ENCODE data around the gene TNPO2.

The TNPO2 gene

DNA sequence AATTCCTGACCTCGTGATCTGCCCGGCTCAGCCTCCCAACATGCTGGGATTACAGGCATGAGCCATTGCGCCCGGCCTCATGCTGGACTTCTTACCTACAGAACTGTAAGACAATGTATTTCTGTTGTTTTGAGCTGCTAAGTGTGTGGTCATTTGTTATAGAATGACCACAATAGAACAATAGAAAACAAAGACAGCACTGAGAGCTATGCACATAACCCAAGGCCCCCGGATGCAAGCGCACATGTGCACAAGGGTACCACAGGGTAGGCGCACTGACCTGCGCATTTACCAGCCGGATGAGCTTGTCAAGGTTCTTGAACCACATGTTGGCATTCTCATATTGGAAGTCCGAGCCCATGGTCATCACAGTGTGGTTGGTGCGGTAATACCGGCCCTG, 62.8 kb downstream of the TNPO2 start:
- H3K4me3 ChIP-seq (ENCODE audit: low read depth, low read length): no peak overlapping the region
- H3K4me1 ChIP-seq (ENCODE audit: control insufficient read depth, insufficient read depth, low read length): no peaks in the 10 kb centered on the region
- no peak for TF ChIP-seq TRIM28 (IDR thresholded peaks at IDR 0.05; ENCODE audit: borderline replicate concordance, low read length)
- no peak for TF ChIP-seq ZBTB20 (tag by site-specific recombination; IDR thresholded peaks at IDR 0.05)
- no peak for TF ChIP-seq ZFP41 (tag by site-specific recombination; IDR thresholded peaks at IDR 0.05; ENCODE audit: borderline replicate concordance)
- TF ChIP-seq ZBTB1 (tag by site-specific recombination; IDR thresholded peaks at IDR 0.05): no peak
- TF ChIP-seq ZNF16 (tag by site-specific recombination; IDR thresholded peaks at IDR 0.05; ENCODE audit: low read depth): no peak
- ChIA-PET CTCF (interaction anchor here (0.6 to 1.0 kb wide), 2 partner anchors 11 to 276 kb away, joined by 4 read pairs; no protein-coding TSS in a partner anchor), POLR2A (no interaction called here)
- H3K27ac ChIP-seq (ENCODE audit: extremely low read depth, low read depth, low read length): no peak overlapping the region
- H3K36me3 ChIP-seq (ENCODE audit: control insufficient read depth in 2 of 2, insufficient read depth in 1 of 2, low read length in 2 of 2): peaks cover 13 to 74% of the 10 kb centered on the region in 2 experiments; a peak in 2 of 3 replicates
- H3K9me3 ChIP-seq (ENCODE audit: control insufficient read depth, insufficient read depth, low read depth, low read length): no peaks in the 10 kb centered on the region

DNA sequence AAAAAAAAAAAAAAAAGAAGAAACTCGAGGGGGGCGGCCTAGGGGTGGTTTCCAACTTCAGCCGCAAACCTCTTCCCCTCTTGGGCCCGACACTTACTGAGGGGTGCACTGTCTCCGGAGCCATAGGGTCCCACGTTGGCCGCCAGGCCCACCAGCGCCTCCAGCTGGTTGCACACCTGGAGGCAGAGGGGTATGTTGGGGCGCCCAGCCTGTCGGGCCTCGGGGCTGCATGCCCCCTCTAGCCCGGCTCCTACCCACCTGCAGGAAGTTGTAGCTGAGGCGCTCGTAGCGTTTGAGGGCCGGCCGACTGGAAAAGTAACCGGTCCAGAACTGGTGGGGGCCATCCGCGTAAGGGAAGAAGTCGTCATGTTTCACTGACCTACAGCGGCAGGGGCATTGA, 65.8 kb downstream of the TNPO2 start:
- no peaks in the 10 kb centered on the region for H3K4me1 ChIP-seq (ENCODE audit: control insufficient read depth, insufficient read depth, low read length)
- CTCF ChIA-PET: interaction anchor here (0.7 to 1.3 kb wide), 3 partner anchors 8 to 19 kb away, joined by 4 read pairs; no protein-coding TSS in a partner anchor
- H3K27ac ChIP-seq (ENCODE audit: extremely low read depth, low read depth, low read length): no peak overlapping the region
- POLR2A ChIA-PET: no interaction called here
- no peak overlapping the region for H3K4me3 ChIP-seq (ENCODE audit: low read depth, low read length)
- peaks cover 16 to 62% of the 10 kb centered on the region in 2 experiments; a peak in 2 of 3 replicates for H3K36me3 ChIP-seq (ENCODE audit: control insufficient read depth in 2 of 2, insufficient read depth in 1 of 2, low read length in 2 of 2)
- TF ChIP-seq ZFHX2 (tag by site-specific recombination; conservative IDR thresholded peaks at IDR 0.05) (no peak), GLIS2 (tag by site-specific recombination; IDR thresholded peaks at IDR 0.05) (no peak), ZXDB (tag by site-specific recombination; IDR thresholded peaks at IDR 0.05) (no peak), HOXC10 (CRISPR knock-in tag; IDR thresholded peaks at IDR 0.05) (no peak), ZFP41 (tag by site-specific recombination; IDR thresholded peaks at IDR 0.05; ENCODE audit: borderline replicate concordance) (no peak), TRIM28 (IDR thresholded peaks at IDR 0.05; ENCODE audit: borderline replicate concordance, low read length) (no peak), REPIN1 (tag by site-specific recombination; IDR thresholded peaks at IDR 0.05; ENCODE audit: low read depth) (no peak)
- TF ChIP-seq, protein P1, sequence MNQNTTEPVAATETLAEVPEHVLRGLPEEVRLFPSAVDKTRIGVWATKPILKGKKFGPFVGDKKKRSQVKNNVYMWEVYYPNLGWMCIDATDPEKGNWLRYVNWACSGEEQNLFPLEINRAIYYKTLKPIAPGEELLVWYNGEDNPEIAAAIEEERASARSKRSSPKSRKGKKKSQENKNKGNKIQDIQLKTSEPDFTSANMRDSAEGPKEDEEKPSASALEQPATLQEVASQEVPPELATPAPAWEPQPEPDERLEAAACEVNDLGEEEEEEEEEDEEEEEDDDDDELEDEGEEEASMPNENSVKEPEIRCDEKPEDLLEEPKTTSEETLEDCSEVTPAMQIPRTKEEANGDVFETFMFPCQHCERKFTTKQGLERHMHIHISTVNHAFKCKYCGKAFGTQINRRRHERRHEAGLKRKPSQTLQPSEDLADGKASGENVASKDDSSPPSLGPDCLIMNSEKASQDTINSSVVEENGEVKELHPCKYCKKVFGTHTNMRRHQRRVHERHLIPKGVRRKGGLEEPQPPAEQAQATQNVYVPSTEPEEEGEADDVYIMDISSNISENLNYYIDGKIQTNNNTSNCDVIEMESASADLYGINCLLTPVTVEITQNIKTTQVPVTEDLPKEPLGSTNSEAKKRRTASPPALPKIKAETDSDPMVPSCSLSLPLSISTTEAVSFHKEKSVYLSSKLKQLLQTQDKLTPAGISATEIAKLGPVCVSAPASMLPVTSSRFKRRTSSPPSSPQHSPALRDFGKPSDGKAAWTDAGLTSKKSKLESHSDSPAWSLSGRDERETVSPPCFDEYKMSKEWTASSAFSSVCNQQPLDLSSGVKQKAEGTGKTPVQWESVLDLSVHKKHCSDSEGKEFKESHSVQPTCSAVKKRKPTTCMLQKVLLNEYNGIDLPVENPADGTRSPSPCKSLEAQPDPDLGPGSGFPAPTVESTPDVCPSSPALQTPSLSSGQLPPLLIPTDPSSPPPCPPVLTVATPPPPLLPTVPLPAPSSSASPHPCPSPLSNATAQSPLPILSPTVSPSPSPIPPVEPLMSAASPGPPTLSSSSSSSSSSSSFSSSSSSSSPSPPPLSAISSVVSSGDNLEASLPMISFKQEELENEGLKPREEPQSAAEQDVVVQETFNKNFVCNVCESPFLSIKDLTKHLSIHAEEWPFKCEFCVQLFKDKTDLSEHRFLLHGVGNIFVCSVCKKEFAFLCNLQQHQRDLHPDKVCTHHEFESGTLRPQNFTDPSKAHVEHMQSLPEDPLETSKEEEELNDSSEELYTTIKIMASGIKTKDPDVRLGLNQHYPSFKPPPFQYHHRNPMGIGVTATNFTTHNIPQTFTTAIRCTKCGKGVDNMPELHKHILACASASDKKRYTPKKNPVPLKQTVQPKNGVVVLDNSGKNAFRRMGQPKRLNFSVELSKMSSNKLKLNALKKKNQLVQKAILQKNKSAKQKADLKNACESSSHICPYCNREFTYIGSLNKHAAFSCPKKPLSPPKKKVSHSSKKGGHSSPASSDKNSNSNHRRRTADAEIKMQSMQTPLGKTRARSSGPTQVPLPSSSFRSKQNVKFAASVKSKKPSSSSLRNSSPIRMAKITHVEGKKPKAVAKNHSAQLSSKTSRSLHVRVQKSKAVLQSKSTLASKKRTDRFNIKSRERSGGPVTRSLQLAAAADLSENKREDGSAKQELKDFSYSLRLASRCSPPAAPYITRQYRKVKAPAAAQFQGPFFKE (tag by site-specific recombination; IDR thresholded peaks at IDR 0.05; ENCODE audit: borderline replicate concordance): no peak
- H3K9me3 ChIP-seq (ENCODE audit: control insufficient read depth, insufficient read depth, low read depth, low read length): no peaks in the 10 kb centered on the region

DNA sequence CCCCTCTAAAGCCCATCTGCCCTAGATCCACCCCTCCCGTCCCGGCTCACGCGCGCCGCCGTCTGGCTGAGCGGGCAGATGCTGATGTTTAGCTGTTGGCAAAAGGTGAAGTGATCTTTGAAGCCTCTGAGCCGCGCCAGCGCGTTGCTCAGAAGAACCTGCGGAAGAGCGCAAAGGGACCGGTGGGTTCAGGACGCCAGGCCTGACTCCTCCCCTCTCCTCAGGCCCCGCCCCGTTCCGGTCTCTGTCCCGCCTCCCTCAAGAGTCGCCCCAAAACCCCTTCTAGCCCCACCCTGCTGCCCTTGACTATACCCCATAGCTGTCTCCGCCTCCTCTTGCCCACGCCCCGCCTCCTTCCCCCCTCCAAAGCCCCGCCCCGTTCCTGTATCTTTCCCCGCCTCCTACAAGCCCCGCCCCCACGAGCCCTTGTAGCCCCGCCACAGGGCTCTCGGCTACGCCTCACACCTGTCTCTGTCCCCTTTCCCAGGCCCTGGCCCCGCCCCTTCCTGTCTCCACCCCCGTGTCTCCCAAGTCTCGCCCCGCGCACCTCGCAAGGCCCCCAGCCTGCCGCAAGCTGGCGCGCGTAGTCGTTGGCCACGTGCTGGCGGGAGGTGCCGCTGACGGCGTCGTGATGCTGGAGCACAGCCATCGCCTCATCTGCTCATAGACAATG, 66.7 kb downstream of the TNPO2 start:
- H3K4me3 ChIP-seq (ENCODE audit: low read depth, low read length): no peak overlapping the region
- ChIA-PET CTCF (interaction anchor here (0.7 to 1.3 kb wide), 3 partner anchors 9 to 20 kb away, joined by 4 read pairs; no protein-coding TSS in a partner anchor), POLR2A (interaction anchor here (0.5 kb wide), 1 partner anchor 24 kb away, joined by 3 read pairs; no protein-coding TSS in a partner anchor)
- no peaks in the 10 kb centered on the region for H3K4me1 ChIP-seq (ENCODE audit: control insufficient read depth, insufficient read depth, low read length)
- H3K27ac ChIP-seq (ENCODE audit: extremely low read depth, low read depth, low read length): no peak overlapping the region
- H3K36me3 ChIP-seq (ENCODE audit: control insufficient read depth in 2 of 2, insufficient read depth in 1 of 2, low read length in 2 of 2): peaks cover 9 to 58% of the 10 kb centered on the region in 2 experiments; a peak in 2 of 3 replicates
- H3K9me3 ChIP-seq (ENCODE audit: control insufficient read depth, insufficient read depth, low read depth, low read length): no peaks in the 10 kb centered on the region
- peak; percentile 38; the same call in 1 of the 2 replicates for TF ChIP-seq SP3 (tag by site-specific recombination; IDR thresholded peaks at IDR 0.05)
- no peak for TF ChIP-seq ZFP3 (tag by site-specific recombination; IDR thresholded peaks at IDR 0.05; ENCODE audit: low read depth)
- TF ChIP-seq ZNF132 (tag by site-specific recombination; IDR thresholded peaks at IDR 0.05; ENCODE audit: borderline replicate concordance): no peak
- TF ChIP-seq ZNF175 (tag by site-specific recombination; IDR thresholded peaks at IDR 0.05): no peak
- no peak for TF ChIP-seq ZNF416 (tag by site-specific recombination; IDR thresholded peaks at IDR 0.05)
- TF ChIP-seq ZNF433 (tag by site-specific recombination; IDR thresholded peaks at IDR 0.05; ENCODE audit: low read depth): no peak
- no peak for TF ChIP-seq ZNF530 (tag by site-specific recombination; IDR thresholded peaks at IDR 0.05; ENCODE audit: low read depth)
- no peak for TF ChIP-seq ZNF830 (tag by site-specific recombination; IDR thresholded peaks at IDR 0.05; ENCODE audit: low read depth)
- TF ChIP-seq, protein P2, sequence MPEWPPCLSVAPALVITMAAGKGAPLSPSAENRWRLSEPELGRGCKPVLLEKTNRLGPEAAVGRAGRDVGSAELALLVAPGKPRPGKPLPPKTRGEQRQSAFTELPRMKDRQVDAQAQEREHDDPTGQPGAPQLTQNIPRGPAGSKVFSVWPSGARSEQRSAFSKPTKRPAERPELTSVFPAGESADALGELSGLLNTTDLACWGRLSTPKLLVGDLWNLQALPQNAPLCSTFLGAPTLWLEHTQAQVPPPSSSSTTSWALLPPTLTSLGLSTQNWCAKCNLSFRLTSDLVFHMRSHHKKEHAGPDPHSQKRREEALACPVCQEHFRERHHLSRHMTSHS (tag by site-specific recombination; IDR thresholded peaks at IDR 0.05): no peak
- no peak for TF ChIP-seq PRDM1 (tag by site-specific recombination; IDR thresholded peaks at IDR 0.05)
- TF ChIP-seq ZNF174 (tag by site-specific recombination; IDR thresholded peaks at IDR 0.05): no peak
- TF ChIP-seq SP2 (tag by site-specific recombination; IDR thresholded peaks at IDR 0.05): peak; percentile 29; the same call in 1 of the 2 replicates
- TF ChIP-seq ZNF302 (tag by site-specific recombination; IDR thresholded peaks at IDR 0.05; ENCODE audit: low read depth): no peak
